Measurements from ENCODE around the gene DNAAF6.

The DNAAF6 gene

GRCh38 chrX:107199491-107199890 lies 6.9 kb upstream of the DNAAF6 start:
- DNase-seq (ENCODE audit: low read depth) = no peak
- no peak for TF ChIP-seq CTCF (conservative IDR thresholded peaks at IDR 0.05; ENCODE audit: low read depth, low read length)
- H3K4me3 ChIP-seq (ENCODE audit: low read depth, low read length) = no peak overlapping the region

- H3K4me3 ChIP-seq (ENCODE audit: low read depth, low read length) = no peak overlapping the region
- no peak for DNase-seq (ENCODE audit: low read depth)
- no peak for TF ChIP-seq CTCF (conservative IDR thresholded peaks at IDR 0.05; ENCODE audit: low read depth, low read length)
These were observed 2.3 kb upstream of the DNAAF6 start for GRCh38 chrX:107204068-107204605.

DNA sequence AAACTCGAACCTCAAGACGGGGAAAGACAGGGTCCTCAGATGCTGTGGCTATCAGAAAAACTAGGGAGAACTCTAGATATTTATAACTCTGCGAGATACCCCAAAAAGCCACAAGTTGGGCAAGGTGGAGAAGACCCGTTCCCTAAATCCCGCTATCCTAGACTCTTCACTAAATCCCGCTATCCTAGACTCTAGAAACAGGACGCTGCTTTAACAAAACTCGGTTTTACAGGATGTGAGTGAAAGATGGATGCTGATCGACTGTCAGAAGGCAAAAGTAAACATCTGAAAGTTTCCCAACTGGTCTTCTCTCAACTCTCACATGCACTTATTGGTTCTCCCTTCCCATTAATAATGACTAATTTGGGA lies 270 bp downstream of the DNAAF6 start:
- no peak for TF ChIP-seq CTCF (conservative IDR thresholded peaks at IDR 0.05; ENCODE audit: low read depth, low read length)
- no peak for DNase-seq (ENCODE audit: low read depth)
- no peak overlapping the region for H3K4me3 ChIP-seq (ENCODE audit: low read depth, low read length)

DNA sequence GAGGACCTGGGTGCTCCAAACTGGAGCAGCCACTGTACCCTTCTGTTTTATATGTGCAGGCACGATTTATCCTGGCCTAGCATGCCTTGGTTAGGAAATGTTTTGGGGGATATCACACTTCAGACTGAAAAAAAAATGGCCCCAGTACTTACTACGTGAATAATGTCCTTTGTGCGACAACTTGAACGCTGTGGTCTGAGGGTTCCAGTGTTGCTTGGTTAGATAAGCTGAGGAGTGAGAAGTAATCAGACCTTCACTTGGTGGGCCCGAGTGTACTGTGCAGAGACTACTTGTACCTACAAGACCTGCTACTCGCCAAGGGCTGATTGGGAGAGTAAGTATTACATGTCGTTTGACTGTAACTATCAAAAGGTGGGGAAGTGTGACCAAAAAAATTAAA lies 678 bp downstream of the DNAAF6 start:
- no peak overlapping the region for H3K4me3 ChIP-seq (ENCODE audit: low read depth, low read length)
- no peak for DNase-seq (ENCODE audit: low read depth)
- no peak for TF ChIP-seq CTCF (conservative IDR thresholded peaks at IDR 0.05; ENCODE audit: low read depth, low read length)

DNA sequence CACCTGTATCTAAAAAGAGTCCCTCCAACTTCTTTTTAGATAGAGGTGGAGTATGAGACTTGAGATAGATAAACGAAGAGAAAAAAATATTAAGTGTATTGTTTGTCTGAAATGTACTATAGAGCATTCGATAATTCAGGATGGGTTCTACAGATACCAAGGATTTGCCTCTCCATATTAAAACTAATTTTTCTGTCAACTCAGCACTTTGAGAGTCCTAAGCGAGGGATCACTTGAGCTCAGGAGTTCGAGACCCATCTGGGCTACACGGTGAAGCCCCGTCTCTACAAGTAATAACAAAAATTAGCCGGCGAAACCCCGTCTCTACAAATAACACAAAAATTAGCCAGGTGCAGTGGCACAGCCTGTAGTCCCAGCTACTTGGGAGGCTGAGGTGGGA lies 1.5 kb downstream of the DNAAF6 start:
- no peak for TF ChIP-seq CTCF (conservative IDR thresholded peaks at IDR 0.05; ENCODE audit: low read depth, low read length)
- no peak overlapping the region for H3K4me3 ChIP-seq (ENCODE audit: low read depth, low read length)
- DNase-seq (ENCODE audit: low read depth) = no peak

DNA sequence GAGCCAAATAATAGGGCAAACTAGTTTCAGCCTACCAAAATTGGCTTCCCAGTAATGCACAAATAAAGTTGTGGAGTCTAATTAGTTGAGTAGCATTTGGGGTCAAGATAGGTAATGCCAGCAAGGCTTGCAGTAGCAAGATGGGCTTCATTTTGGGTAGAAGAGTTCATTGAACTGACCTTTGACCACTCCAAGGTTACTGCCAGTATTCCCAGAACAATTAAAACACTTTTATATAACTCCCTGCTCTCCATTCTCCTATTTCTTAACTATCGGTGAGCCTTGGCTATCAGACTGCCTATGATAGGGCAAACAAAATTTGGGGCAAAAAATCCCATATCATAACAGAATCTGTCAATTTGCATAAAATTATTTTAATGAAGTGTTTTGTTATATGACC lies 7.1 kb downstream of the DNAAF6 start:
- DNase-seq (ENCODE audit: low read depth) = no peak
- TF ChIP-seq CTCF (conservative IDR thresholded peaks at IDR 0.05; ENCODE audit: low read depth, low read length) = no peak
- H3K4me3 ChIP-seq (ENCODE audit: low read depth, low read length) = no peak overlapping the region

DNA sequence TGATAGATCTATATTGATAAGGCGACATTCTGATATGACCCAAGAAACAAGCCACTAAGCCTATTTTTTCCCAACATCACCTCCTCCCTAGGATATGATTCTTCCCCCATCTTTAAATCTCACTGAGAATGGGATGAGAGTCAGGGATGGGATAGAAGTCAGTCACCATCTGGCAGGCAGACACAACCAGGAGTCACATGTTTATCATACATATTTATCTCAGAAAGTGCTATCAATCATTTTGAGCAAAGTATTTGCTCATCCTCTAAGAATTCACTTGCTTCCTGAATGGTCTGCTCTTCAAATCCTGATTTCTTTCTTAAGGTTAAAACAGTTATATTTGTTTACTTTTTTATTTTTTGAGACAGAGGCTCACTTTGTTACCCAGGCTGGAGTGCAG lies 20.3 kb downstream of the DNAAF6 start:
- no peak for TF ChIP-seq CTCF (conservative IDR thresholded peaks at IDR 0.05; ENCODE audit: low read depth, low read length)
- no peak for DNase-seq (ENCODE audit: low read depth)

More for the DNA sequence above, 20.3 kb downstream of the DNAAF6 start:
- no peak overlapping the region for H3K4me3 ChIP-seq (ENCODE audit: low read depth, low read length)
